Measurements from ENCODE around the gene EPC1. TPM values are rescaled to one million over a fixed set of nuclear protein-coding genes. Genes with fewer than 3 reads are reported as not detected.

Gene EPC1
- polyA plus RNA-seq, 2 of the 4 experiments (the other 2 are of a cell fraction), result 14.7 to 47.2 TPM

GRCh38 chr10:32308027-32308603, 38.8 kb downstream of the EPC1 start:
- FAIRE-seq, result no peak
- POLR2A ChIA-PET, result no interaction called here

DNA sequence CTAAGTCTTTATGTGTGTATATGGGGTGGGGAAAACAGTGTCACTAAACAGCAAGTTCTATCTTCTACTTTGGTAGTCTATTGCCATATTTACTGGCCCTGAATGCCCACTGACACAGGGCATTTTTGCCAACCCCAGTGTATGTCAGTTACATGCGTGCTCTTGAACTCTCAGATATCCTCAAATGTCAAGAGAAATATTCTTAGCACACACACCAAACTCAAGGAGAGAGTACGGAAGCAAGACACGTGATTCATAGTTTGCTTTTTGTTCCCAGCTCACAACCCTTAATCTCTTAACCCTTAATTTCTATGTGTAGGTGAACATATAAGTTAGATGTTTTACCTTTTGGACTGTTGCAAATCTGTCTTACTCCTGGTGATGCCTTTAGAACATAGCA, 39.3 kb downstream of the EPC1 start:
- Histone ChIP-seq H3K9me3 (no peaks in the 10 kb centered on the region), H3K4me2 (no peak overlapping the region), H3K27ac (no peak overlapping the region), H3K4me1 (no peaks in the 10 kb centered on the region), H3K4me3 (no peak overlapping the region)
- POLR2A ChIA-PET, result no interaction called here
- TF ChIP-seq HOXA7 (CRISPR knock-in tag; IDR thresholded peaks at IDR 0.05) (no peak), MAFK (IDR thresholded peaks at IDR 0.05; ENCODE audit: partially characterized antibody) (no peak), ATOH8 (CRISPR knock-in tag; IDR thresholded peaks at IDR 0.05; ENCODE audit: low read depth) (no peak), EHMT2 (IDR thresholded peaks at IDR 0.05; ENCODE audit: low read depth) (no peak), FOSL2 (IDR thresholded peaks at IDR 0.05) (no peak), FOSL2 (CRISPR knock-in tag; IDR thresholded peaks at IDR 0.05) (no peak), TP53 (CRISPR knock-in tag; IDR thresholded peaks at IDR 0.05) (no peak), CEBPB (IDR thresholded peaks at IDR 0.05) (no peak), NR3C1 (IDR thresholded peaks at IDR 0.05) (no peak), HEYL (CRISPR knock-in tag; IDR thresholded peaks at IDR 0.05) (no peak), HOXB5 (CRISPR knock-in tag; IDR thresholded peaks at IDR 0.05) (no peak), FOXS1 (CRISPR knock-in tag; IDR thresholded peaks at IDR 0.05) (no peak)
- TF ChIP-seq, protein P1, sequence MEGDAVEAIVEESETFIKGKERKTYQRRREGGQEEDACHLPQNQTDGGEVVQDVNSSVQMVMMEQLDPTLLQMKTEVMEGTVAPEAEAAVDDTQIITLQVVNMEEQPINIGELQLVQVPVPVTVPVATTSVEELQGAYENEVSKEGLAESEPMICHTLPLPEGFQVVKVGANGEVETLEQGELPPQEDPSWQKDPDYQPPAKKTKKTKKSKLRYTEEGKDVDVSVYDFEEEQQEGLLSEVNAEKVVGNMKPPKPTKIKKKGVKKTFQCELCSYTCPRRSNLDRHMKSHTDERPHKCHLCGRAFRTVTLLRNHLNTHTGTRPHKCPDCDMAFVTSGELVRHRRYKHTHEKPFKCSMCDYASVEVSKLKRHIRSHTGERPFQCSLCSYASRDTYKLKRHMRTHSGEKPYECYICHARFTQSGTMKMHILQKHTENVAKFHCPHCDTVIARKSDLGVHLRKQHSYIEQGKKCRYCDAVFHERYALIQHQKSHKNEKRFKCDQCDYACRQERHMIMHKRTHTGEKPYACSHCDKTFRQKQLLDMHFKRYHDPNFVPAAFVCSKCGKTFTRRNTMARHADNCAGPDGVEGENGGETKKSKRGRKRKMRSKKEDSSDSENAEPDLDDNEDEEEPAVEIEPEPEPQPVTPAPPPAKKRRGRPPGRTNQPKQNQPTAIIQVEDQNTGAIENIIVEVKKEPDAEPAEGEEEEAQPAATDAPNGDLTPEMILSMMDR (IDR thresholded peaks at IDR 0.05), result no peak
- ATAC-seq, result no peak
- peak; percentile 49 for FAIRE-seq
- 76% methylated on average over 3 of the region's 3 CpGs for WGBS (ENCODE audit: missing lambda C conversion rate)
- no peak for DNase-seq (ENCODE audit: low read depth in 1 of 2, low spot score in 1 of 2)
- CTCF ChIA-PET, result no interaction called here

More at GRCh38 chr10:32308027-32308603, 38.8 kb downstream of the EPC1 start:
- Histone ChIP-seq H3K4me1 (peaks cover 2% of the 10 kb centered on the region; the same call in 2 of the 3 replicates), H3K4me2 (no peak overlapping the region), H3K9me3 (no peaks in the 10 kb centered on the region), H3K4me3 (no peak overlapping the region), H3K27ac (no peak overlapping the region)
- CTCF ChIA-PET, result no interaction called here
- no peak for ATAC-seq
- no peak for DNase-seq (ENCODE audit: low read depth in 1 of 2, low spot score in 1 of 2)
- TF ChIP-seq BHLHE40 (IDR thresholded peaks at IDR 0.05; ENCODE audit: low read depth, low read length), result no peak
- TF ChIP-seq GATA3 (IDR thresholded peaks at IDR 0.05; ENCODE audit: borderline replicate concordance), result no peak
- TF ChIP-seq, protein P2, sequence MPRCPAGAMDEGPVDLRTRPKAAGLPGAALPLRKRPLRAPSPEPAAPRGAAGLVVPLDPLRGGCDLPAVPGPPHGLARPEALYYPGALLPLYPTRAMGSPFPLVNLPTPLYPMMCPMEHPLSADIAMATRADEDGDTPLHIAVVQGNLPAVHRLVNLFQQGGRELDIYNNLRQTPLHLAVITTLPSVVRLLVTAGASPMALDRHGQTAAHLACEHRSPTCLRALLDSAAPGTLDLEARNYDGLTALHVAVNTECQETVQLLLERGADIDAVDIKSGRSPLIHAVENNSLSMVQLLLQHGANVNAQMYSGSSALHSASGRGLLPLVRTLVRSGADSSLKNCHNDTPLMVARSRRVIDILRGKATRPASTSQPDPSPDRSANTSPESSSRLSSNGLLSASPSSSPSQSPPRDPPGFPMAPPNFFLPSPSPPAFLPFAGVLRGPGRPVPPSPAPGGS (IDR thresholded peaks at IDR 0.05), result no peak
- no peak for TF ChIP-seq PBX3 (IDR thresholded peaks at IDR 0.05)
- no peak for TF ChIP-seq KDM1A (IDR thresholded peaks at IDR 0.05; ENCODE audit: low read depth)
- no peak for TF ChIP-seq FOXS1 (CRISPR knock-in tag; IDR thresholded peaks at IDR 0.05)
- no peak for TF ChIP-seq ZSCAN20 (CRISPR knock-in tag; IDR thresholded peaks at IDR 0.05)
- TF ChIP-seq ATOH8 (CRISPR knock-in tag; IDR thresholded peaks at IDR 0.05; ENCODE audit: low read depth), result no peak
- TF ChIP-seq NR3C1 (IDR thresholded peaks at IDR 0.05), result no peak
- 94% methylated on average over 7 of the region's 7 CpGs for WGBS (ENCODE audit: missing lambda C conversion rate)

Data from A549 (cell line).